ENCODE data around the gene SDK2.

Gene SDK2

DNA sequence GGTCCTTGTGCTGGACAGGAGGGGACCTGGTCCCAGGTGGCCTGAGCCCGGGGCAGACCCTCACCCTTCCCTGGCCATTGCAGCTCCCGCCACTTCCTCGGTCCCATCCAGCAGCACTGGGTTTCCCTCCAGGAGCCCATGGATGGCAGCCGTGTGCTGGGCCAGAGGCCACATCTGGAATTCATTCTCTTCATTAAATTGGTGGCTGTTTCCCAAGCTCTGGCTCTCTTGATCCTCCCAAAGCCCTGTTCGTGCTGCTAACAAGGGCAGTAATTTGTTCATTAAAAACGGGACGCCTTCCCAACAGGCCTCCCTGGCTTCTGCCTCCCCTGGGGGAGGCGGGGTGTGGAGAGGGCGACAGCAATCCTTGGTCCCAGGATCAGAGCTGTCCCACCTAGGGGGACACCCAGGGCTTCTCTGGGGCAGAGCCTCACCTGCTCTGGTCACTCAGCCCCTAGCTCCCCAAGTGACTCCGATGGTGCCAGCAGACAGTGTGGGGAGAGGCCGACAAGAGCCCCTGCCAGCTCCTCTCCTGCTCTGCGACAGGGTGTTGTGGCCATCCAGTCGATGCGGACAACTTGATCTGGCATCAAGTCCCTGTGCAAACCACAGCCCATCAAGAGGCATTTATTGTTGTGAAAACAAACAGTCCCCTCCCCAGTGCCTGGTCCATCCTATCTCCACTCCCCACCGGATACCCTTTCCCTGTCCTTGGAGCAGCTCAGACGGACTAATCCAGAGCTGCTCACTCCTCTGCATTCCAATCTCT lies 44.0 kb downstream of the SDK2 start:
- H3K27me3 ChIP-seq (ENCODE audit: control insufficient read depth, low read length), result no peaks in the 10 kb centered on the region

DNA sequence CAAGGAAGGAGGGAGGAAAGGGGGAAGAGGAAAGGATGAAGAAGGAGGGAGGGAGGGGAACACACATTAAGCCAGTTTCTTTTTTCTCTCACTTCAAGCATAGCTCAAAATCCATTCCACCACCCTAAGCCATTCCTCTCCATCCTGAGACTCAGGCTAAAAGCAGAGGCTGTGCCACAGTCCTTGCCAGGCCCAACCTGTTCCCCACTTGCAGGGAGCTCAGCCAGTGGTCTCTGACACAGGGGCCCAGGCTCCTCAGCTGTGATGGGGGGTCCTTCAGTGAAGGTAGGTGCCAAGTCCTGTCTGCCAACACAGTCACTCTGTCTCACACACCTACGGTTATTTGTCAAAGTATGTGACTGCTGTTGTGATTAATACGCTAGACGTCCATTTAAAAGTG lies 44.6 kb downstream of the SDK2 start:
- no peak for TF ChIP-seq EZH2phosphoT487 (IDR thresholded peaks at IDR 0.05; ENCODE audit: borderline replicate concordance, low read length)
- TF ChIP-seq, protein P1, sequence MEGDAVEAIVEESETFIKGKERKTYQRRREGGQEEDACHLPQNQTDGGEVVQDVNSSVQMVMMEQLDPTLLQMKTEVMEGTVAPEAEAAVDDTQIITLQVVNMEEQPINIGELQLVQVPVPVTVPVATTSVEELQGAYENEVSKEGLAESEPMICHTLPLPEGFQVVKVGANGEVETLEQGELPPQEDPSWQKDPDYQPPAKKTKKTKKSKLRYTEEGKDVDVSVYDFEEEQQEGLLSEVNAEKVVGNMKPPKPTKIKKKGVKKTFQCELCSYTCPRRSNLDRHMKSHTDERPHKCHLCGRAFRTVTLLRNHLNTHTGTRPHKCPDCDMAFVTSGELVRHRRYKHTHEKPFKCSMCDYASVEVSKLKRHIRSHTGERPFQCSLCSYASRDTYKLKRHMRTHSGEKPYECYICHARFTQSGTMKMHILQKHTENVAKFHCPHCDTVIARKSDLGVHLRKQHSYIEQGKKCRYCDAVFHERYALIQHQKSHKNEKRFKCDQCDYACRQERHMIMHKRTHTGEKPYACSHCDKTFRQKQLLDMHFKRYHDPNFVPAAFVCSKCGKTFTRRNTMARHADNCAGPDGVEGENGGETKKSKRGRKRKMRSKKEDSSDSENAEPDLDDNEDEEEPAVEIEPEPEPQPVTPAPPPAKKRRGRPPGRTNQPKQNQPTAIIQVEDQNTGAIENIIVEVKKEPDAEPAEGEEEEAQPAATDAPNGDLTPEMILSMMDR (IDR thresholded peaks at IDR 0.05; ENCODE audit: low read depth, low read length, poor library complexity, severe bottlenecking), result no peak
- no peaks in the 10 kb centered on the region for H3F3A ChIP-seq (ENCODE audit: control insufficient read depth, insufficient read depth)
- H3K27ac ChIP-seq (ENCODE audit: low read depth, low read length), result no peak overlapping the region
- no peaks in the 10 kb centered on the region for H3K9me2 ChIP-seq (replicated peaks; ENCODE audit: control insufficient read depth, low read length)
- H4K20me1 ChIP-seq (ENCODE audit: control insufficient read depth, insufficient read depth, low read depth, low read length), result no peaks in the 10 kb centered on the region
- peaks cover 33% of the 10 kb centered on the region for H3K4me1 ChIP-seq (ENCODE audit: control insufficient read depth, low read length)
- H3K4me3 ChIP-seq (ENCODE audit: low read length), result no peak overlapping the region
- no peaks in the 10 kb centered on the region for H3K9me3 ChIP-seq (ENCODE audit: control insufficient read depth, insufficient read depth, low read length)
- H3K79me2 ChIP-seq (ENCODE audit: control insufficient read depth, low read length), result no peaks in the 10 kb centered on the region
- no peaks in the 10 kb centered on the region for H3K36me3 ChIP-seq (ENCODE audit: control insufficient read depth, low read length)
- no peak overlapping the region for H3K4me2 ChIP-seq (ENCODE audit: low read length)
- no peaks in the 10 kb centered on the region for H3K27me3 ChIP-seq (ENCODE audit: control insufficient read depth, low read length)

More for the DNA sequence above, 44.0 kb downstream of the SDK2 start:
- Histone ChIP-seq H4K20me1 (ENCODE audit: control insufficient read depth, insufficient read depth, low read depth, low read length) (no peaks in the 10 kb centered on the region), H3F3A (ENCODE audit: control insufficient read depth, insufficient read depth) (no peaks in the 10 kb centered on the region), H3K9me3 (ENCODE audit: control insufficient read depth, insufficient read depth, low read length) (no peaks in the 10 kb centered on the region), H3K4me2 (ENCODE audit: low read length) (no peak overlapping the region), H3K4me1 (ENCODE audit: control insufficient read depth, low read length) (peaks cover 26% of the 10 kb centered on the region), H3K9me2 (replicated peaks; ENCODE audit: control insufficient read depth, low read length) (no peaks in the 10 kb centered on the region), H3K36me3 (ENCODE audit: control insufficient read depth, low read length) (no peaks in the 10 kb centered on the region), H3K27ac (ENCODE audit: low read depth, low read length) (no peak overlapping the region), H3K79me2 (ENCODE audit: control insufficient read depth, low read length) (no peaks in the 10 kb centered on the region), H3K4me3 (ENCODE audit: low read length) (no peak overlapping the region)
- no peak for TF ChIP-seq EZH2phosphoT487 (IDR thresholded peaks at IDR 0.05; ENCODE audit: borderline replicate concordance, low read length)

DNA sequence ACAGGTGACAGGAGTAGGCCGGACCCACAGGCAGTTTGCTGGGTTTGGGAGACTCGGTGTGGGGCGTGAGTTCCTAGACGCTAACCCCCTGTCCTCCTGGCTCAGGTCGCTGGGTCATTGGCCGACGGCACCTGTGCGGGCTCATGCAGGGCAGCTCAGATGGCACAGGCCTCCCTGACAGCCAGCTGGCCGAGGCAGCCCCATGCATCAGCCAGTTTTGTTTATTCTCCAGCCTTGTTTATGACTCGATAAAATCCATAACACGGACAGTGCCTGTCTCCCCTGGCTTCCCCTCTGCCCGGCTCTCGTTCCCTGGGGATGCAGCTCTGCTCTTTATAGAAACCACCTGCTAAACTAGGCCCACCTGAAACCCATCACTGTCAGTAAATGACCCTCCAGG lies 46.0 kb downstream of the SDK2 start:
- no peak for TF ChIP-seq EZH2phosphoT487 (IDR thresholded peaks at IDR 0.05; ENCODE audit: borderline replicate concordance, low read length)
- TF ChIP-seq, protein P1 (IDR thresholded peaks at IDR 0.05; ENCODE audit: low read depth, low read length, poor library complexity, severe bottlenecking), result no peak
- Histone ChIP-seq H3K27me3 (ENCODE audit: control insufficient read depth, low read length) (no peaks in the 10 kb centered on the region), H3K36me3 (ENCODE audit: control insufficient read depth, low read length) (no peaks in the 10 kb centered on the region), H3K4me1 (ENCODE audit: control insufficient read depth, low read length) (peaks cover 47% of the 10 kb centered on the region), H3K9me3 (ENCODE audit: control insufficient read depth, insufficient read depth, low read length) (no peaks in the 10 kb centered on the region), H3K79me2 (ENCODE audit: control insufficient read depth, low read length) (no peaks in the 10 kb centered on the region), H3K4me2 (ENCODE audit: low read length) (no peak overlapping the region), H4K20me1 (ENCODE audit: control insufficient read depth, insufficient read depth, low read depth, low read length) (no peaks in the 10 kb centered on the region), H3K9me2 (replicated peaks; ENCODE audit: control insufficient read depth, low read length) (no peaks in the 10 kb centered on the region), H3K4me3 (ENCODE audit: low read length) (no peak overlapping the region), H3K27ac (ENCODE audit: low read depth, low read length) (no peak overlapping the region), H3F3A (ENCODE audit: control insufficient read depth, insufficient read depth) (no peaks in the 10 kb centered on the region)

DNA sequence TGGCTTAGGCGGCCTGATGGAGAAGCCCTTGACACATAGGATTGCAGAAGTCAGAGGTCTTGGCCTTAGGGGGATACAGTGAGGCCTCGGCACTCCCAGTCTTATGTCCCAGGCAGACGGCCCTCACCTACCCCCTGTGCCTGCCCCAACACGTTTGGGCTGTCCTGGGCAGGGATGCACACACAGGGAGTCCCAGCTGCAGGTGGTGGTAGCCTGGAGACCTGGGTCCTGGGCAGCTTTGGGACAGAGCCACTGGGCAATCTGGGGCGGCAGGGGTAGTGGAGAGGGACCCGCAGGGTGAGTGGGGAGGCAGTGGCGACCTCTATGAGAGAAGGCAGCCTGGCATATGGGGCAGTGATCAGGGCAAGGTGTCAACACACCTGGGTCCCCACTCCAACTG lies 48.3 kb downstream of the SDK2 start:
- H3K79me2 ChIP-seq (ENCODE audit: control insufficient read depth, low read length), result no peaks in the 10 kb centered on the region
- TF ChIP-seq, protein P1 (IDR thresholded peaks at IDR 0.05; ENCODE audit: low read depth, low read length, poor library complexity, severe bottlenecking), result no peak
- no peak for TF ChIP-seq EZH2phosphoT487 (IDR thresholded peaks at IDR 0.05; ENCODE audit: borderline replicate concordance, low read length)
- H3K4me2 ChIP-seq (ENCODE audit: low read length), result no peak overlapping the region
- H3K9me3 ChIP-seq (ENCODE audit: control insufficient read depth, insufficient read depth, low read length), result no peaks in the 10 kb centered on the region
- H3K4me1 ChIP-seq (ENCODE audit: control insufficient read depth, low read length), result peaks cover 70% of the 10 kb centered on the region
- no peaks in the 10 kb centered on the region for H4K20me1 ChIP-seq (ENCODE audit: control insufficient read depth, insufficient read depth, low read depth, low read length)
- H3F3A ChIP-seq (ENCODE audit: control insufficient read depth, insufficient read depth), result peaks cover 12% of the 10 kb centered on the region
- H3K9me2 ChIP-seq (replicated peaks; ENCODE audit: control insufficient read depth, low read length), result no peaks in the 10 kb centered on the region
- no peak overlapping the region for H3K27ac ChIP-seq (ENCODE audit: low read depth, low read length)
- no peaks in the 10 kb centered on the region for H3K27me3 ChIP-seq (ENCODE audit: control insufficient read depth, low read length)
- no peak overlapping the region for H3K4me3 ChIP-seq (ENCODE audit: low read length)
- peaks cover 11% of the 10 kb centered on the region for H3K36me3 ChIP-seq (ENCODE audit: control insufficient read depth, low read length)

Data from DOHH2 (cell line).